GM21526 (cell line): Measurements from ENCODE around the gene IL2RG.

ENCODE experiments used
- ATAC-seq: cut with Tn5 transposase; IDR thresholded peaks from one replicate; pipeline ENCODE4 v1.9.1; 2021; ENCODE audit warnings: moderate library complexity; ENCODE audit not compliant: unreplicated experiment, low FRiP score

The IL2RG gene

GRCh38 chrX:71109051-71109450, 2.3 kb downstream of the IL2RG start:
- ATAC-seq: no peak

GRCh38 chrX:71107762-71108360, 3.5 kb downstream of the IL2RG start:
- no peak for ATAC-seq

DNA sequence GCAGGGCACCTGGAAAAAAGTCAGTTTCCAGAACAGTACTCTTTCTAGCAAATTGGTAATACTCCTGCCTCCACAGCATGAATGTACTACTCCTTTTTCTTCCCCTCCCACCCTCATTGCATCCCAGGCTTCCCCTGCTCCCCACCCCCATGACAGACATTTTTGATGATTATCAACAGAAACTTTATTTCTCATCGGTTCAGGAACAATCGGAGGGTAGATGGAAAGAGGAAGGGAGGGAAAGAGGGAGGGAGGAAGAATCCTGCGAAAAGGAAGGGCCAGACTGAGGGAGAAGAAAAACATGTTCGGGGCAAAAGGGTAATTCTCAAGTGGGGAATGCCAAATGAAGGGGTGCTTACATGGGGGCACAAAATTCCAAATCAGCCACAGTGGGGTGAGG, 4.1 kb downstream of the IL2RG start:
- ATAC-seq: no peak

DNA sequence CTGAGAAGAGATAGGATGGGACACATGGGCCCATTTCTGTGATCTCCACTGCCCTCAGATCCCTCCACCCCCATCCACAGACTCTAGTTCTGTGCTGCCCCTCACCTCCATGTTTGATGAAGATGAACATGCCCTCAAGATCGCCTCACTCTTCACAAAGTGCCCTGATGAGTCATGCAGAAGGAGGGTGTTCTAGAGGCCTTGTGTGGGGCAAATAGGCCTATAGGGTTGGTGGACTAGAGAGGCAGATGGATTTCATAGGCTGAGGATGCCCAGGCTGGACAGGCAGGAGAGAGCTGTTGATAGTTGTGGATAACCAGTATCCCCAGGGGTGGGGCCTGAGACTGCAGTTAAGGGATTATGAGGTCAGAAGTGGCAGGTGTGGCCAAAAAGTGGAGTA, 5.0 kb downstream of the IL2RG start, which contains the start of gene CXorf65:
Gene CXorf65 (minus strand): TSS at position 314 of the 400 bp plus-strand sequence. CDS start 184 bp downstream, at position 130.
- ATAC-seq: no peak

GRCh38 chrX:71105628-71106027, 5.7 kb downstream of the IL2RG start:
- ATAC-seq: no peak

GRCh38 chrX:71103110-71103983, 8.0 kb downstream of the IL2RG start:
- no peak for ATAC-seq

- no peak for ATAC-seq
Observed at GRCh38 chrX:71102292-71102691, 9.1 kb downstream of the IL2RG start.

DNA sequence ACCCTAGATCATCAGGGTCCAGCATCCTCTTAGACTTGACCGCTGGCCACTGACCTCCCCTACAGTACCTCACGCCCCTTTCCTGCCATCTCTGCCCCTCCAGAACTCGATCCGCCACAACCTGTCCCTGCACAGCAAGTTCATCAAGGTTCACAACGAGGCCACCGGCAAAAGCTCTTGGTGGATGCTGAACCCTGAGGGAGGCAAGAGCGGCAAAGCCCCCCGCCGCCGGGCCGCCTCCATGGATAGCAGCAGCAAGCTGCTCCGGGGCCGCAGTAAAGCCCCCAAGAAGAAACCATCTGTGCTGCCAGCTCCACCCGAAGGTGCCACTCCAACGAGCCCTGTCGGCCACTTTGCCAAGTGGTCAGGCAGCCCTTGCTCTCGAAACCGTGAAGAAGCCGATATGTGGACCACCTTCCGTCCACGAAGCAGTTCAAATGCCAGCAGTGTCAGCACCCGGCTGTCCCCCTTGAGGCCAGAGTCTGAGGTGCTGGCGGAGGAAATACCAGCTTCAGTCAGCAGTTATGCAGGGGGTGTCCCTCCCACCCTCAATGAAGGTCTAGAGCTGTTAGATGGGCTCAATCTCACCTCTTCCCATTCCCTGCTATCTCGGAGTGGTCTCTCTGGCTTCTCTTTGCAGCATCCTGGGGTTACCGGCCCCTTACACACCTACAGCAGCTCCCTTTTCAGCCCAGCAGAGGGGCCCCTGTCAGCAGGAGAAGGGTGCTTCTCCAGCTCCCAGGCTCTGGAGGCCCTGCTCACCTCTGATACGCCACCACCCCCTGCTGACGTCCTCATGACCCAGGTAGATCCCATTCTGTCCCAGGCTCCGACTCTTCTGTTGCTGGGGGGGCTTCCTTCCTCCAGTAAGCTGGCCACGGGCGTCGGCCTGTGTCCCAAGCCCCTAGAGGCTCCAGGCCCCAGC, 10.5 kb downstream of the IL2RG start:
- no peak for ATAC-seq

DNA sequence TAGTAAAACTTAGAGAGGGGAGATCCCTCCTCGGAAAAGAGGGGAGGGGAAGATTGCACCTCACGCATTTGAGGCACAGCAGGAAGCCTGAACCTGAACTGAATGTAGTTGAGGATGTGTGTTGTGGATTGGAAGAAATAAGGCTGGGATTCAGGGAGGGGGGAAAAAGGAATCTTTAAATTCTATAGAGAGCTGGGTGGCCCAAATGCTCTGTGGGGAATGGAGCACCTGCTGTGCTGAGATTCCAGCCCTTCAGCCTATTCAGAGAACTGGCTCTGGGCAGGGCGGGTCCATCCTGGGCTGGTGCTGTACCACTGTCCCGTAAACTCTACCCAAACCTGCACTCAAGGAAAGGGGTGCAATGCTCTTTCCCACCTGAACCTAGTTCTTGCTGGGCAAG, 11.6 kb downstream of the IL2RG start:
- ATAC-seq: no peak

DNA sequence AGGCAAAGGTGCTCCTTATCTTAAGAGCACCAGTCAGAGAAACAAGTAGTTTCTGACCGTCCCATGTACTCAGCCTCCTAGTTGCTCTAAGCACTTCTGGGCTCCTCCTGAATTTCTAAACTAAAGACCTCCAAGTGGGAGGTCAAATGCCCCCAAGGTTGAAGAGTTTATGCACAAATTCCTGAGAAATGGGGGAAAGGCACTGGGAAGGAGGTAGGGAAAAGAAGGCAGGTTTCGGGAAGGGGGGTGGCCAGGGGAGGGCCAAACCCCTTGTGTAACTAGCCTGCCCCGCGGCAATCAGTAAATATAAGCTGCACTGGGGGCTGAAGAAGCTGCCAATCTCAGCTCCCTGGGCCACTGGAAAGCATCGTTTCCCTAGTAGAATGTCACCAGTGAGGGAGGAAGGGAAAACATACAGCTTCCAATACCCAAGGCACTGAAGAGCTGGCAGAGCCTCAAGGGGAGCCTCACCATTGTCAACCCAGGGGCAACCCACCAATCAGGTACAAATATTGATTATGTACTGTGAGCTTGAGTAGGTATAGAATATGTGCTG, 12.3 kb downstream of the IL2RG start:
- no peak for ATAC-seq

GRCh38 chrX:71098302-71098701, 13.1 kb downstream of the IL2RG start:
- no peak for ATAC-seq

DNA sequence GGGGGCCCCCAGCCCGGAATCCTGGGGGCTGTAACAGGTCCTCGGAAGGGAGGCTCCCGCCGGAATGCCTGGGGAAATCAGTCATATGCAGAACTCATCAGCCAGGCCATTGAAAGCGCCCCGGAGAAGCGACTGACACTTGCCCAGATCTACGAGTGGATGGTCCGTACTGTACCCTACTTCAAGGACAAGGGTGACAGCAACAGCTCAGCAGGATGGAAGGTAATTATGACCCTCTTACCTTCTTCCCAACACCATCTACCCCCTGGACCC, 14.7 kb downstream of the IL2RG start:
- ATAC-seq: no peak

DNA sequence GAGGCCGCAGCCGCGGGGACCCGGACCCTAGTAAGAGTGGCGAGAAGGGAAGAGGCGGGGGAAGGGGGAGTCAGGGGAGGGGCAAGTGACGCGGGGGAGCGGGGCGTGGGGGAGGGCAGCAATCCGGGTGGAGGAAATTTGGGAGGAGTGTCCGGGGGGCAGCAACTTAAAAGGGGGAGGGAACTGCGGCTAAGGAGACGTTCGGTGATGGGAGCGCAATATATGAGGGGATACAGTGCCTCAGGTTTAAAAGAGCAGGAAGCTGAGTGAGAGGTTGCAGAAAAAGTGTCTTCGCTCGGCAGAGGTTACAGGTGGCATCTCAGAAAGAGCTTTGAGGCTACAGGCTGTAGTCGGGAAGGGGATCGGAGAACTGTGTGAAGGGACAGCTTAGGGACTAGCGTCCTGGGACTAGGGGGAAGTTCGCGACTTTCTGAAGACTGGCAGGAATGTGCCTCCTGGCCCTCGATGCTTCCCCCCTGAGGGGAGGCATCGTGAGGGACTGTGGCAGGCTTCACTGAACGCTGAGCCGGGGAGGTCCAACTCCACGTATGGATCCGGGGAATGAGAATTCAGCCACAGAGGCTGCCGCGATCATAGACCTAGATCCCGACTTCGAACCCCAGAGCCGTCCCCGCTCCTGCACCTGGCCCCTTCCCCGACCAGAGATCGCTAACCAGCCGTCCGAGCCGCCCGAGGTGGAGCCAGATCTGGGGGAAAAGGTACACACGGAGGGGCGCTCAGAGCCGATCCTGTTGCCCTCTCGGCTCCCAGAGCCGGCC, 15.2 kb downstream of the IL2RG start:
- ATAC-seq: no peak

DNA sequence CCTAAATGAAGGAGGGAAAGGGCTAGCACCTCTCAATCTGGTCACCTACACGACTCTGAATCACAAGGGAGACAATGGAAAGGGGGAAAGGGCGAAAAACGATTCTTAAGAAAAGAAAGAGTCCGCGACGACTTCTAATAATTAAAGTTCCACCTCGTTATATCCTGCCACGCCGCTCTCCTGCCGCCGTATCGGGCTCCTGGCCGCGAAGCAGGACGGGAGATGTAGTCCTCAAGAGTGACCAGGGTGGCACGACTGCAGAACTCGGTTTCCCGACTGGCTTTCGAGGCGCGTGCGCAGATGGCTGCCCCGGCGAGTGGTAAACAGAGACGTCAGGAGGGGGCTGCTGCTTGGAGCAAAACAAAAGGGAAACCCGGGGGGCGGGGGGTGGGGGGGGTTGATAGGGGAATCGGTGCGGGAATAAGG, 15.8 kb downstream of the IL2RG start, which contains the start of gene FOXO4:
Gene FOXO4 (plus strand): TSS at position 297 of the 426 bp plus-strand sequence. CDS start 678 bp downstream, outside the sequence.
- peak; percentile 65 for ATAC-seq

DNA sequence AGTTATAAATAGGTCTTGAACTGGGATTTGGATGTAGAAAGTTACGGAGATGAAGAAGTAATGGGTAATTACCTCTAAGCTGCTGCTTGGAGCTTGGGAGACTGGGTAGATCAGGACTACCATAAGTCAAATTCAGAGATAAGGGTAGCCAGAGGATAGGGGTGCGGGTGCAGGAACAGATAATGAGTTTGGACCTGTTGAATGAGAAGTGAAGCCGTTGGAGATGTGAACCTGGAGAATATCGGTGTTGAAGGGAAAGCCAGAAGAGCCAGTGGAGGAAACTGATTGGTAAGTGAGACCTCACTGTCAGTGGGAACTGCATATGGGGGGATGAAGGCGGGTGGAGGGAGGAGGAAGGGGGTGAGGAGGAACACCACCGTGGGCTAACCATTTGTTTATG, 16.3 kb downstream of the IL2RG start:
- ATAC-seq: no peak

DNA sequence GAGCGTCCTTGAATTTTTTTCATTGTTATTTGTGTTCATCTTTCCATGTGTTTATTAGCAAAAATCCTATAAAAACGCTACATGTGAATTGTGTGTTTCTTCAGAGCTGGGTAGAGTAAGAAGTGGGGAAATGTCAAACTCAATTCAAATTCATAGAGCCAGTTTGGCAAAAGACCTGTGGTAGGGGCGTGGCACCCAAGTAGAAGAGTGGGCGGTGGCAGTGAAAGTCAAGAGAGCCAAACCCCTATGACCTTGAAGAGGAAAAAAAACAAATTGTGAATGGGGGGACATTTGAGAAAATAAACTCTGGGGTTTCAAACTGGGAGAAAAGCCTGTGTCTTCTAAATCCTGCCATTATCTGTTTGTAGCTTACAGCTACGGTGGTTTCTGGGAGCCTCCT, 20.1 kb downstream of the IL2RG start:
- no peak for ATAC-seq

DNA sequence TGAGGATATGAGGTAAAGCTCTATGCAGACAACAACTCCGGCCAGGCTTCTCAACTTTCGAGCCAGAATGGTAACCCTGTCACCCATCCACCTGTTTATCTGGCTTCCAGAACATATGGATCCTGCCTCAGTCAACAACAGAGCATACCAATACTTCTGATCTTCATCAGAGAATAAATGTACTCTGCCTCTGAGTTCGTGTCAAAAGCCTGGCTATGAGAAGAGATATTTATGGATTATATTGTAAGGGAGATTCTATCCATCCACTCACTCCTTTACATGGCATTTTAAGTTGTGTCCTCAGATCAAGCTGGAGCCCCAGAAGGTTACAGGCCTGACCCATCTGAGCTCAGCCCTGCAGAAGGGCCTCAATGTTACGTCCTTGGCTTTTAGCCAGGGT, 25.5 kb downstream of the IL2RG start:
- ATAC-seq: no peak

DNA sequence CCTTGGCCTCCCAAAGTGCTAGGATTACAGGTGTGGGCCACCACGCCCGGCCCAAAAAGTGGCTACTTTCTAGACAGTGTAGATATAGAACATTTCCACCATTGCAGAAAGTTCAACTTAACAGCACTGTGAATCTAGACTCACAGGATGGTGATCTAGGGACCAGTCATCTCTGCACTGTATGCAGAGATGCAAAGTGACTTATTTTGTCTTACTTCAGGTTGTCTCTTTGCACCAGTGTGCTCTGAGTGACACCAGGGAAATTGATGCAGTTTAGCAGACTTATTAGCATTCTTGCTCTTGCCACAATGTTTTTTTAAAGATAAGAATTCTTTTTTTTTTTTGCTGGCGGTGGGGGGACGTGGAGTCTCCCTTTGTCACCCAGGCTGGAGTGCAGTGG, 28.6 kb downstream of the IL2RG start:
- ATAC-seq: no peak

DNA sequence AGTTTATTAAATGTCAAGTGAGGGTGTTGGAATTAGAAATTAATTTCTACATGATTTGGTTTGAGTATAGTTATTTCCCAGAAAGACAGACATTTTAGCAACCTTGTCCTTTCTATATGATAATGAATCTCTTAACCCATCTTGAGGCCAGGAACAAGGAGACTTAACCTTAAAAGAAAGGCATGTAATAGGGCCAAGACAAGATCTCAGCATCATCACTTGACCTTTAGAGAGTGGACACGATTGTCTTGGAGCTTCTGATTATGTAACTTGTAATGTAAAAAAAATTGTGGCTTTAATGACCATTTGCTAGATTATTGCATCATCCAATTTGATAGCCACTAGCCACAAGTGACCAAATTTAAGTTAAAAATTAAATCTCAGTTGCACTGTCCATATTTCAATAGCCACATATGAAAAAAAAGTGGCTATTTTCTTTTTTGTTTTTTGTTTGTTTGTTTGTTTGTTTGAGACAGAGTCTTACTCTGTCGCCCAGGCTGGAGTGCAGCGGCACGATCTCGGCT, 29.2 kb downstream of the IL2RG start:
- no peak for ATAC-seq
